ENCODE results near the gene CRYBA2. TPM values are rescaled to one million over a fixed set of nuclear protein-coding genes. Genes with fewer than 3 reads are reported as not detected.

CRYBA2 gene
- total and polyA plus RNA-seq, 9 of the 15 experiments (the other 6 are each of a cell fraction or from before 2014, with no cell fraction given): 0.11 to 1.8 (median 0.62) TPM; not detected in 5

DNA sequence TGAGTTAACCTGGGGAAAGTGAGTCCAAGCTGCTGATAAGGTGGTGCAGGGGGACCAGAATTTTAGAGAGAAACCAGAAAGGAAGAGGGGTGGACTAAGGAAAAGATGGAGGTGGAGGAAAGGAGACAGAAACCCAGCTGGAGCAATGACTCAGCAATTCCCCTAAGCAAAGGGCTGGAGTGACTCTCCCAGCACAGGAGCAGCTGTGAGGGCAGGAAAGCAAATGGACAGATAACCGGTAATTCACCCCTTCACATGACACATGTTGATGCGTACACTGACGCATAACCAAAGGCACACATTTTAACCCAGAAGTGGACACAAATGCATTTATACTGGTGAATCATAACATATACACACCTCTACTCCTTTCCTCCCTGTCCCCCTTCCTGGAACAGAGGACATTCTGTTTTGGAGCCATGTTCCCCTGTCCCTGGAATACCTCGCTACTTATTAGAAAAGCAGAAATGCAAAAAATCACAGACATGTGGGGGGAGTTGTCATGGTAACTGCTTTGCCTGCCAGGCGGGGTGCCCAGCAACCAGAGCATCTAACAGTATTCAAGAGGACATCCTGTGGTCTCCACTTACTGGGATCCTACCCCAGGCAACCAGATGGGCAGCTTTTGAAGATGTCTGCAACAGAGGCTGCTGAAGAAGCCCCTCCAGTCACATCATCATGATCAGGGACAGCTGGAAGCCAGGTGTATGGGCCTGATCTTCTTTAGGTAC is 29.0 kb downstream of the CRYBA2 start (continued):
- TF ChIP-seq CTBP1 (IDR thresholded peaks at IDR 0.05; ENCODE audit: borderline replicate concordance) (0 out of 2 replicates have a peak, but pooled peaks have one; percentile 21), PHB2 (IDR thresholded peaks at IDR 0.05; ENCODE audit: low read depth) (no peak), ZNF217 (CRISPR knock-in tag; IDR thresholded peaks at IDR 0.05) (no peak), SMARCA5 (IDR thresholded peaks at IDR 0.05) (no peak), PHF21A (IDR thresholded peaks at IDR 0.05; ENCODE audit: borderline replicate concordance, low read depth) (no peak)
- TF ChIP-seq, protein P1, sequence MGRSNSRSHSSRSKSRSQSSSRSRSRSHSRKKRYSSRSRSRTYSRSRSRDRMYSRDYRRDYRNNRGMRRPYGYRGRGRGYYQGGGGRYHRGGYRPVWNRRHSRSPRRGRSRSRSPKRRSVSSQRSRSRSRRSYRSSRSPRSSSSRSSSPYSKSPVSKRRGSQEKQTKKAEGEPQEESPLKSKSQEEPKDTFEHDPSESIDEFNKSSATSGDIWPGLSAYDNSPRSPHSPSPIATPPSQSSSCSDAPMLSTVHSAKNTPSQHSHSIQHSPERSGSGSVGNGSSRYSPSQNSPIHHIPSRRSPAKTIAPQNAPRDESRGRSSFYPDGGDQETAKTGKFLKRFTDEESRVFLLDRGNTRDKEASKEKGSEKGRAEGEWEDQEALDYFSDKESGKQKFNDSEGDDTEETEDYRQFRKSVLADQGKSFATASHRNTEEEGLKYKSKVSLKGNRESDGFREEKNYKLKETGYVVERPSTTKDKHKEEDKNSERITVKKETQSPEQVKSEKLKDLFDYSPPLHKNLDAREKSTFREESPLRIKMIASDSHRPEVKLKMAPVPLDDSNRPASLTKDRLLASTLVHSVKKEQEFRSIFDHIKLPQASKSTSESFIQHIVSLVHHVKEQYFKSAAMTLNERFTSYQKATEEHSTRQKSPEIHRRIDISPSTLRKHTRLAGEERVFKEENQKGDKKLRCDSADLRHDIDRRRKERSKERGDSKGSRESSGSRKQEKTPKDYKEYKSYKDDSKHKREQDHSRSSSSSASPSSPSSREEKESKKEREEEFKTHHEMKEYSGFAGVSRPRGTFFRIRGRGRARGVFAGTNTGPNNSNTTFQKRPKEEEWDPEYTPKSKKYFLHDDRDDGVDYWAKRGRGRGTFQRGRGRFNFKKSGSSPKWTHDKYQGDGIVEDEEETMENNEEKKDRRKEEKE (IDR thresholded peaks at IDR 0.05; ENCODE audit: borderline replicate concordance in 1 of 2, control insufficient read depth in 1 of 2, low read depth in 2 of 2, low read length in 1 of 2): no peak
- TF ChIP-seq, protein P2, sequence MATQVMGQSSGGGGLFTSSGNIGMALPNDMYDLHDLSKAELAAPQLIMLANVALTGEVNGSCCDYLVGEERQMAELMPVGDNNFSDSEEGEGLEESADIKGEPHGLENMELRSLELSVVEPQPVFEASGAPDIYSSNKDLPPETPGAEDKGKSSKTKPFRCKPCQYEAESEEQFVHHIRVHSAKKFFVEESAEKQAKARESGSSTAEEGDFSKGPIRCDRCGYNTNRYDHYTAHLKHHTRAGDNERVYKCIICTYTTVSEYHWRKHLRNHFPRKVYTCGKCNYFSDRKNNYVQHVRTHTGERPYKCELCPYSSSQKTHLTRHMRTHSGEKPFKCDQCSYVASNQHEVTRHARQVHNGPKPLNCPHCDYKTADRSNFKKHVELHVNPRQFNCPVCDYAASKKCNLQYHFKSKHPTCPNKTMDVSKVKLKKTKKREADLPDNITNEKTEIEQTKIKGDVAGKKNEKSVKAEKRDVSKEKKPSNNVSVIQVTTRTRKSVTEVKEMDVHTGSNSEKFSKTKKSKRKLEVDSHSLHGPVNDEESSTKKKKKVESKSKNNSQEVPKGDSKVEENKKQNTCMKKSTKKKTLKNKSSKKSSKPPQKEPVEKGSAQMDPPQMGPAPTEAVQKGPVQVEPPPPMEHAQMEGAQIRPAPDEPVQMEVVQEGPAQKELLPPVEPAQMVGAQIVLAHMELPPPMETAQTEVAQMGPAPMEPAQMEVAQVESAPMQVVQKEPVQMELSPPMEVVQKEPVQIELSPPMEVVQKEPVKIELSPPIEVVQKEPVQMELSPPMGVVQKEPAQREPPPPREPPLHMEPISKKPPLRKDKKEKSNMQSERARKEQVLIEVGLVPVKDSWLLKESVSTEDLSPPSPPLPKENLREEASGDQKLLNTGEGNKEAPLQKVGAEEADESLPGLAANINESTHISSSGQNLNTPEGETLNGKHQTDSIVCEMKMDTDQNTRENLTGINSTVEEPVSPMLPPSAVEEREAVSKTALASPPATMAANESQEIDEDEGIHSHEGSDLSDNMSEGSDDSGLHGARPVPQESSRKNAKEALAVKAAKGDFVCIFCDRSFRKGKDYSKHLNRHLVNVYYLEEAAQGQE (IDR thresholded peaks at IDR 0.05; ENCODE audit: borderline replicate concordance): peak; percentile 56
- TF ChIP-seq, protein P2 (CRISPR knock-in tag; IDR thresholded peaks at IDR 0.05; ENCODE audit: low read depth): no peak
- TF ChIP-seq, protein P3, sequence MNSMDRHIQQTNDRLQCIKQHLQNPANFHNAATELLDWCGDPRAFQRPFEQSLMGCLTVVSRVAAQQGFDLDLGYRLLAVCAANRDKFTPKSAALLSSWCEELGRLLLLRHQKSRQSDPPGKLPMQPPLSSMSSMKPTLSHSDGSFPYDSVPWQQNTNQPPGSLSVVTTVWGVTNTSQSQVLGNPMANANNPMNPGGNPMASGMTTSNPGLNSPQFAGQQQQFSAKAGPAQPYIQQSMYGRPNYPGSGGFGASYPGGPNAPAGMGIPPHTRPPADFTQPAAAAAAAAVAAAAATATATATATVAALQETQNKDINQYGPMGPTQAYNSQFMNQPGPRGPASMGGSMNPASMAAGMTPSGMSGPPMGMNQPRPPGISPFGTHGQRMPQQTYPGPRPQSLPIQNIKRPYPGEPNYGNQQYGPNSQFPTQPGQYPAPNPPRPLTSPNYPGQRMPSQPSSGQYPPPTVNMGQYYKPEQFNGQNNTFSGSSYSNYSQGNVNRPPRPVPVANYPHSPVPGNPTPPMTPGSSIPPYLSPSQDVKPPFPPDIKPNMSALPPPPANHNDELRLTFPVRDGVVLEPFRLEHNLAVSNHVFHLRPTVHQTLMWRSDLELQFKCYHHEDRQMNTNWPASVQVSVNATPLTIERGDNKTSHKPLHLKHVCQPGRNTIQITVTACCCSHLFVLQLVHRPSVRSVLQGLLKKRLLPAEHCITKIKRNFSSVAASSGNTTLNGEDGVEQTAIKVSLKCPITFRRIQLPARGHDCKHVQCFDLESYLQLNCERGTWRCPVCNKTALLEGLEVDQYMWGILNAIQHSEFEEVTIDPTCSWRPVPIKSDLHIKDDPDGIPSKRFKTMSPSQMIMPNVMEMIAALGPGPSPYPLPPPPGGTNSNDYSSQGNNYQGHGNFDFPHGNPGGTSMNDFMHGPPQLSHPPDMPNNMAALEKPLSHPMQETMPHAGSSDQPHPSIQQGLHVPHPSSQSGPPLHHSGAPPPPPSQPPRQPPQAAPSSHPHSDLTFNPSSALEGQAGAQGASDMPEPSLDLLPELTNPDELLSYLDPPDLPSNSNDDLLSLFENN (IDR thresholded peaks at IDR 0.05; ENCODE audit: low read depth in 2 of 2, low read length in 2 of 2): no peak
- TF ChIP-seq, protein P4, sequence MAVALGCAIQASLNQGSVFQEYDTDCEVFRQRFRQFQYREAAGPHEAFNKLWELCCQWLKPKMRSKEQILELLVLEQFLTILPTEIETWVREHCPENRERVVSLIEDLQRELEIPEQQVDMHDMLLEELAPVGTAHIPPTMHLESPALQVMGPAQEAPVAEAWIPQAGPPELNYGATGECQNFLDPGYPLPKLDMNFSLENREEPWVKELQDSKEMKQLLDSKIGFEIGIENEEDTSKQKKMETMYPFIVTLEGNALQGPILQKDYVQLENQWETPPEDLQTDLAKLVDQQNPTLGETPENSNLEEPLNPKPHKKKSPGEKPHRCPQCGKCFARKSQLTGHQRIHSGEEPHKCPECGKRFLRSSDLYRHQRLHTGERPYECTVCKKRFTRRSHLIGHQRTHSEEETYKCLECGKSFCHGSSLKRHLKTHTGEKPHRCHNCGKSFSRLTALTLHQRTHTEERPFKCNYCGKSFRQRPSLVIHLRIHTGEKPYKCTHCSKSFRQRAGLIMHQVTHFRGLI (CRISPR knock-in tag; IDR thresholded peaks at IDR 0.05): no peak

Data from K562 (cell line).